DOHH2 (cell line): ENCODE results near the gene MEGF10.

Experiments
- H3F3A ChIP-seq: fragments of 200-600 bp; sonication (generic), shearing (Covaris generic); 2 replicates; pipeline ENCODE4 v1.6.0; 2016; ENCODE audit warnings: antibody characterized with exemption, mild to moderate bottlenecking; ENCODE audit not compliant: control insufficient read depth, insufficient read depth
- H3K27ac ChIP-seq: fragments of 200-600 bp; sonication (generic); 2 replicates; pipeline ENCODE4 v1.5.1; 2014; ENCODE audit warnings: low read depth, mild to moderate bottlenecking, low read length, moderate library complexity
- H3K27me3 ChIP-seq: fragments of 200-600 bp; sonication (generic); 2 replicates; pipeline ENCODE4 v1.6.1; 2014; ENCODE audit warnings: mild to moderate bottlenecking, low read length, mixed read lengths; ENCODE audit not compliant: control insufficient read depth
- H3K36me3 ChIP-seq: fragments of 200-600 bp; sonication (generic); 2 replicates; pipeline ENCODE4 v1.6.1; 2014; ENCODE audit warnings: mild to moderate bottlenecking, low read length, moderate library complexity, mixed read lengths; ENCODE audit not compliant: control insufficient read depth
- H3K4me1 ChIP-seq: fragments of 200-600 bp; sonication (generic); 2 replicates; pipeline ENCODE4 v1.6.1; 2014; ENCODE audit warnings: mild to moderate bottlenecking, low read length, mixed read lengths; ENCODE audit not compliant: control insufficient read depth
- H3K4me2 ChIP-seq: fragments of 200-600 bp; sonication (generic); 2 replicates; pipeline ENCODE4 v1.6.0; 2014; ENCODE audit warnings: mild to moderate bottlenecking, low read length, moderate library complexity
- H3K4me3 ChIP-seq: fragments of 200-600 bp; sonication (generic); 2 replicates; pipeline ENCODE4 v1.5.1; 2014; ENCODE audit warnings: mild to moderate bottlenecking, low read length, mixed read lengths
- H3K79me2 ChIP-seq: fragments of 200-600 bp; sonication (generic); 2 replicates; pipeline ENCODE4 v1.6.1; 2014; ENCODE audit warnings: mild to moderate bottlenecking, low read length, mixed read lengths; ENCODE audit not compliant: control insufficient read depth
- H3K9me2 ChIP-seq: fragments of 200-600 bp; sonication (generic); replicated peaks from 2 replicates; pipeline ENCODE4 v1.6.1; 2014; ENCODE audit warnings: mild to moderate bottlenecking, low read length, mixed read lengths; ENCODE audit not compliant: control insufficient read depth
- H3K9me3 ChIP-seq: fragments of 200-600 bp; sonication (generic); 2 replicates; pipeline ENCODE4 v1.6.1; 2014; ENCODE audit warnings: antibody characterized with exemption, low read length, mixed read lengths; ENCODE audit not compliant: control insufficient read depth, insufficient read depth
- H4K20me1 ChIP-seq: fragments of 200-600 bp; sonication (generic); 2 replicates; pipeline ENCODE4 v1.6.0; 2014; ENCODE audit warnings: low read depth, mild to moderate bottlenecking, antibody characterized with exemption, low read length, moderate library complexity; ENCODE audit not compliant: control insufficient read depth, insufficient read depth
- CTCF ChIP-seq: fragments of 200-600 bp; sonication (generic); IDR thresholded peaks from one replicate; pipeline ENCODE4 v1.5.1; 2014; ENCODE audit warnings: antibody characterized with exemption, mild to moderate bottlenecking, low read depth, low read length; ENCODE audit not compliant: poor library complexity, severe bottlenecking
- EZH2phosphoT487 ChIP-seq: fragments of 200-600 bp; sonication (generic); IDR thresholded peaks from 2 replicates; pipeline ENCODE4 v1.6.1; 2017; ENCODE audit warnings: borderline replicate concordance, mild to moderate bottlenecking, antibody characterized with exemption, low read length, moderate library complexity, mixed read lengths

The MEGF10 gene

DNA sequence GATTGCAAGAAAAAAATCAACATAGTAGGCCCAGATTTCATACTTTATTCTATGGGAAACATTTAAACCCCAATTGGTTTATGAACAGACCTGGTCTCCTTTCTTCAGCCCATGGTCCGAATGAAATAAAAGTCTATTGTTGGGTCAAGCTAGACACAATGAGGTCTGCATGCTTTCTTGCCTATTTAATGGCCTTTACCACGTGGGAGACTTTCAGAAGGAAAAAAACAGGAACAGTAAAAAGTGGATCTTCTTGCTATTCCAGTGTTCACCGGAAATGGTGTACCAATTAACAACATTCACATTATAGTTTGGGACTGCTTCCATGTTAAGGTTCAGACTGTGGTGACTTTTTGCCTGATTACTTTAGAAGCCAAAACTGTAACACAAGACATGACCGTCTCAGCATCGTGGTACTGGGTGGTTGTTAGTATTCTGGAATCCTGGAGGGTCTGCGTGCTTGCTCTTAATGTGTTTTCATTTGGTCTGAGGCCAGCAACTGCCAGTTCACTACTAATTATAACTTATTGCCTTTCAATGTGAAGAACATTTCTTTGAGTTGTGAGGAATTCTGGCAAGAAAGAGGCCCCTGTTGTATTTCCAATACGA is 141.5 kb downstream of the MEGF10 start:
- Histone ChIP-seq H3K4me2 (no peak overlapping the region), H3K79me2 (no peaks in the 10 kb centered on the region), H3K27ac (no peak overlapping the region), H4K20me1 (no peaks in the 10 kb centered on the region), H3K4me3 (no peak overlapping the region), H3K9me3 (no peaks in the 10 kb centered on the region), H3F3A (no peaks in the 10 kb centered on the region), H3K36me3 (no peaks in the 10 kb centered on the region), H3K4me1 (no peaks in the 10 kb centered on the region), H3K27me3 (no peaks in the 10 kb centered on the region), H3K9me2 (no peaks in the 10 kb centered on the region)
- TF ChIP-seq EZH2phosphoT487 (no peak), CTCF (no peak)

DNA sequence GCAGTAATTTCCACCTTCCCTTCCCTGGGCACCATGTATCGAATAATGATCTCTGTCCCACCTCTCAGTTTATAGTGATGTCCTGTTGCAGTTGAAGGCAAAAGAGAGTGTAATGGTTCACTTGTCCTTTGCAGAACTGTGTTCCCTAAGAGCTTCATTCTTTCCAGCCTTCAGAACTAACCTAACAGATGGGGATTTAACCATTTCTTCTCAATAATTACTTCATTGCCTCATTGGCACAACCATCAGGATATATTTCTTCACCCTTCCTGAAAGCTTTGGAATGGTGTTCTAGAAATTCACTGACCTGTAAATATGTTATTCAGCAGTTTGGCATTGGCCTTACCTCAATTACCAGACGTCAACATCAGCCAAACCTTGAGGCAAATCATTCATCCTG is 142.9 kb downstream of the MEGF10 start:
- Histone ChIP-seq H3K9me2 (no peaks in the 10 kb centered on the region), H3K27me3 (no peaks in the 10 kb centered on the region), H3K9me3 (no peaks in the 10 kb centered on the region), H3K27ac (no peak overlapping the region), H3K4me2 (no peak overlapping the region), H4K20me1 (no peaks in the 10 kb centered on the region), H3K4me3 (no peak overlapping the region), H3F3A (no peaks in the 10 kb centered on the region), H3K79me2 (no peaks in the 10 kb centered on the region), H3K4me1 (no peaks in the 10 kb centered on the region), H3K36me3 (no peaks in the 10 kb centered on the region)
- TF ChIP-seq CTCF (no peak), EZH2phosphoT487 (no peak)

- no peaks in the 10 kb centered on the region for H3K79me2 ChIP-seq
- TF ChIP-seq EZH2phosphoT487 (no peak), CTCF (no peak)
- H3K36me3 ChIP-seq = no peaks in the 10 kb centered on the region
- no peak overlapping the region for H3K4me2 ChIP-seq
- no peaks in the 10 kb centered on the region for H4K20me1 ChIP-seq
- no peaks in the 10 kb centered on the region for H3K27me3 ChIP-seq
- no peaks in the 10 kb centered on the region for H3K9me2 ChIP-seq
- no peaks in the 10 kb centered on the region for H3K9me3 ChIP-seq
- no peaks in the 10 kb centered on the region for H3K4me1 ChIP-seq
- H3F3A ChIP-seq = no peaks in the 10 kb centered on the region
- no peak overlapping the region for H3K4me3 ChIP-seq
- H3K27ac ChIP-seq = no peak overlapping the region
Measured at GRCh38 chr5:127434588-127434987, 144.0 kb downstream of the MEGF10 start.
